Activated CD8-positive, alpha-beta memory T cell treated with anti-CD3 and anti-CD28 coated beads for 24 hours (primary cell): ENCODE data around the gene SMARCC2.
"Not testable (repeated sequence)": the region's sequence is repeated elsewhere in the genome, so short reads cannot be mapped to it uniquely, and the experiment has no call there.

Experiments
- DNase-seq: peaks from one replicate; pipeline ENCODE4 v3.0.0-alpha.2; 2020

The SMARCC2 gene

DNA sequence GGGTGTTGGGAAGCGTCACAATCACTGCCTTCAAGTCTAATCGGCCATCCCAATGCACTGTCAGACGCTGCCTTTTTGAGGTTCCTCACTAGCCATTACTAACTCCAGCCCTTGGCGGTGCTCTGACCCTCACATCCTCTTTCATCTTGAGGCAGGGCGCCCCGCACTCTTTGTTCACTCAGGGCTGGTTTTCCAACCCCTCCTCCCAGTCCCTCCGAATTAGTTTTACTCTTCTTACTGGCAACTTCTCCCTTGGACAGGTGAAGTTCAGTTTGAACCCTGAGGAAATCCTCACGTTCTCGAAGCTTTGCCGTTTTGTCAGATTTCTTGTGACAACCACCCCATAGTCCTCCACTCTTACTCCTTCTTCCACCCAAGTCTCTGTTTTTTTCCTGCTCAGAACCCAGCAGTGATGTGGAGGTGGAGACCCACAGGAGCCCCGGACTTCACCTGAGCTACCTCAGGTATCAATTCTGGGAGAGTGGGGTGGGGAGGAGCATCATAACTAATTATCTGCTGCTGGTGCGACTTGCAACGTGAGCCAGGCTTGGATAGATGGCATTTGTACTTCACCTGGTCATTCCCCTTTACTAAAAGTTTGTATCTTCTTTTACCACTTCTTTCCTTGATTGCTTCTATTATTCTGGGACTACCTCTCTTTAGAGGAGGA is 70.5 kb downstream of the SMARCC2 start:
- no peak for DNase-seq

DNA sequence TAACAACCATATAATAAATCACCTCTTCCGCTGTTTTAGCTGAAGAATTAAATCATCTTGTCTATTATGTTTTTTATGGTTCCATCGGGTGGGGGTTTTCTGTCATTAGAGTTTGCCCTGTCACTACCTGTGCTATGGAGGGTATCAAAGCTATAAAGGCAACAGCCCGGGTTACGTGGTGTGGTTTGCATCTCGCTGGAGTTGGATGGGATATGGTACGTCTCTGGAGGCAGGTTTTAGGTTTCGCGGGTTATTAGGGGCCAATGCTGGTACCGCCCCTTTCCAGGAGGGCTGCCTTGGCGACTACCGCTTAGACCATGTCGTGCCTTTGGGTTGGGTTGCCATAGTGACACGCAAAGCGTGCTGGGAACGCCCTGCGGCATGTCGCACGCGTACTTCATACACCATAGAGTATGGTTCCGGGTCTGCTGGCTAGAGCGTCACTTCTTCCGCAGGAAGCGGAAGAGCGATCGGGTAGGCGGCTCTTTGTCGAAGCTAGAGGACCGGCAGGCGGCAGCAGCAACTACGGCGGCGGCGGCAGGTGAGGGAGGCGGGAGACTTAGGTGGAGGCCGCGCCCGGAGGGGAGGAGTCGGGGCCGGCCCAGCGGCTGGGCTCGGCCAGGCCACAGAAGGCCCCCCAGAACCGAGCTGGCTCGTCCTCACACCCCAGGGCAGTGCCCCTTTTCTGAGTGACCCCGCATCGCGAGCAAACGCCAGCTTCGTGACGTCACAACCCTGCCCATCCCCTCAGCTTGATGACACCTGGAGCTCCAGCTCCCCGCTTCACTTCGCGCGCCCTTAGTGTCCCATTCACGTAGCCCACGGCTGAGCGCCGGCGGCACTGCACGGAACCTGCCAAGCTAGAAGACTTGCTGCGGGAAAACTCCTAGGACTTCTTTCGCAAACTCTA is 71.2 kb downstream of the SMARCC2 start, which contains the start of gene ZC3H10:
Gene ZC3H10, plus strand, starts transcription at position 489 of the 910 bp plus-strand sequence. CDS start 2,297 bp downstream, outside the sequence.
- DNase-seq: peak; percentile 97

DNA sequence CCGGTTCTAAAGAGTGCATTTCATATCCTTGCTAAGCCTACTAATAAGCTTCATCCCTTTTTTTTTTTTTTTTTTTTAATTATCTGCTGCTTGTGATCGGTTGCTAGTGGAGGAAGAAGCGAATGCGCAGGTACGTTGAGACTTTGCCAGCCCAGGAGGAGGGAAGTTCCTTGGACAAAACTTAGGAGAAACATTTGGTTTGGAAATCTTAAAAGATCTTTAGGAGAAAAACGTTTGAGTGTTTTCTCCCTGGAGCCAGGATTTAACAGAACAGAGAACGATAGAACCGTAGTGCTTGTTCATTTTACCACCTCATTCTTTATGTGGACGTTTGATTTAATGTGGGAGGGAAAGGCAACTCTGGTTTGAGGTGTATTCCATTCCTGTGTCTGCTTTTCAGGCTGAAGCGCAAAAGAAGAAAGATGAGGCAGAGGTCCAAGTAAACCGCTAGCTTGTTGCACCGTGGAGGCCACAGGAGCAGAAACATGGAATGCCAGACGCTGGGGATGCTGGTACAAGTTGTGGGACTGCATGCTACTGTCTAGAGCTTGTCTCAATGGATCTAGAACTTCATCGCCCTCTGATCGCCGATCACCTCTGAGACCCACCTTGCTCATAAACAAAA is 72.1 kb downstream of the SMARCC2 start:
- DNase-seq: not testable (repeated sequence)

DNA sequence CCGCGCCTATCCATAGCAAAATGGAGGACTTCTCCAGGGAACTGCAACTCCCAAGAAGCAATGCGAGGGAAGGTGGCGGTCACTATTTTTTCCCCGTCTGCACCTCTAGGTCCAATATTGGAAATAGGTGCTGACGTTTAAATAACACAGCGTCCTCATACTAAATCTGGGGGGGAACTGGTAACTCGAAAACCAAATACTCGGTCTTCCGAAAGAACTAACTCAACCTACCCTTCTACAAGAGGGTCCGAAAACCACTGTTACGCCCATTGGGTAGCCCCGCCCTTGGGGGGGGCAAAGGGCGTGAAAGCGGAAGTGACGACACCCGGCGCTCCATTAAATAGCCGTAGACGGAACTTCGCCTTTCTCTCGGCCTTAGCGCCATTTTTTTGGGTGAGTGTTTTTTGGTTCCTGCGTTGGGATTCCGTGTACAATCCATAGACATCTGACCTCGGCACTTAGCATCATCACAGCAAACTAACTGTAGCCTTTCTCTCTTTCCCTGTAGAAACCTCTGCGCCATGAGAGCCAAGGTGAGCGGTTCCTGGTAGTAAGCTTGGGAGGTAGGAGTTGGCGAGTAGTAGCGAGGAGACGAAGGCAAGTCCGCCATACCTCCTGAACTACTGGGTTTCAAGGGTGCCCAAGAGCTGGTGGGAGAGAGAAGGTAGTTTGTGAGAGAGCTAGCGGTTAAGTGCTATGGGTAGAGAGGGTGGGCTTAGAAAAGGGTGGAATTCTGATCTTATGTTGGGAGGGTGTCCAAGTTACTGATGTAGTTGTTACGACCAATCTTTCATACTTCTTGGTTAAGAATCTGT is 72.8 kb downstream of the SMARCC2 start, which contains the start of gene RPL41:
Gene RPL41, plus strand, starts transcription at position 367 of the 815 bp plus-strand sequence.
- DNase-seq: peak; percentile 98

DNA sequence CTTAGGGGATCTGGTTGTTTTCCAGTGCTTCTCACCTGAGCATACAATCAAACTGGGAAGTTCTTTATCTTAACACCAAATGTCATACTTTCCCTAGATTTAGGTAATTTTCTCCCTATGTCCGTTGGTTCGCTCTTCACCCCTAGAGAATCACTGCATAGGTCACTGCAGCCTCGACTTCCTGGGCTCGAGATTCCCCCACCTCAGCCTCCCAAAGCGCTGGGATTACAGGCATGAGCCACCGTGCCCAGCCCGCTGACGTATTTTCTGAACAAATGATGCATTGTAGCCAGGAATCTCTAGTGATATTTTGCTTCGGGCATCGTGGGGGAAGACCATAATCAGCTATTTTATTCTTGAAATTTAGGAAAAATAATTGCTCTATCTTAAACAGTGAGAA is 74.0 kb downstream of the SMARCC2 start:
- no peak for DNase-seq

DNA sequence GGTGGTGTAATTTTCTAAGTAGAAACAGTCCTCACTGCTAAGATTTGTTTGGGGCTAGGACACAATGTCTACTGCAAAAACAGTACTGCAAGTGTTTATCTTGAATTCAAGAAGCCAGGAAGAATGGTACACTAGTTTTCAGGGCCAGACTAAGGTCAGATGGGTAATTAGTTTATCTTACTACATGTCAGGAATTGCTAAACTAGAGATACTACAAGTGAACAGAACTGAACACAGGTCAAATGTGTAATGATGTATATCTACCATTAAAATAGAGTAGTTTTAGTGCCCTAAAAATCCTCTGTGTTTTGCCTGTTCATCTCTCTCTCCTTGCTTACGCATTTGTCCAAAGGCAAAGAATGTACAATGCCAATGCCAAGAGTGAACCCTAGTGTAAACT is 75.2 kb downstream of the SMARCC2 start:
- DNase-seq: no peak
